Stimulated activated CD4-positive, alpha-beta T cell treated with anti-CD3 and anti-CD28 coated beads, Interleukin-2, amount 100 ng/mL, for 4 hours (primary cell): ENCODE data around the gene ABCG8.

ENCODE experiments used
- DNase-seq: peaks from one replicate; pipeline ENCODE4 v3.0.0-alpha.2; 2020; ENCODE audit warnings: low read depth

Gene ABCG8

DNA sequence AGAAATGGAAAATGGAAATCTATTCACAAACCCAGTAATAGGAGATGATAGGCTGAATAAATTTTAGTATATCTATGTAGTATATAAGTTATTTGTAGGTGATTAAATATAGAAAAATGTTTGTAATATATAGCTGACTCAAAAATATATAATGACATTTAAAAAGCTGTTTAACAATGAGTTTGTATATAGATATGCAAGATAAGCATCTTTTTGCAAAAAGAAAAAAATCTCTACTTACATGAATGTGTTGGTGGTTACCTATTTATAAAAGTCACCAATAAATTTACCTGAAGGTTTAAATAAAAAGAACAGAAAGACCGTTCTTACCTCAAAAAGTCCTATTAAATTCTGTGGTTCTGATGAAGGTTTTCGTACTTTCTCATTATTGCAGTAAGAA lies 85.7 kb downstream of the ABCG8 start:
- no peak for DNase-seq

DNA sequence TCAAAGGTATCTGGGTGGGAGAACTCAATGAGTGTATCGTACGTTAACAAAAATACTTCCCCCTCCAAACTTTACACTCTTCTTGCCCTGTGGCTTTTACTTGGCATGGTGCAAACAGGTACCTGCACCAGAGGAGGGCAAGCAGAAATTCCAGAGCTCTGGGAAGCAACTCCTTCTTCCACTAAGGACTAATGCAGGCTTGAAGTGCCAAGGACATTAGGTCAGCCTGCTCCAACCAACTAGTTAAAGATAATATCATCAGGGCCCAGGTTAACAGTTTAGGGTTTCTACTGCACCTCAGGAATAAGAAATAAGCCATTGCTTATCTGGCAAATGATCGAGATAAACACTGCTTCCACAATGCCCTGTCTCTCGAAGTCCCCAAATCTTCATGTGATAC lies 86.7 kb downstream of the ABCG8 start:
- no peak for DNase-seq

DNA sequence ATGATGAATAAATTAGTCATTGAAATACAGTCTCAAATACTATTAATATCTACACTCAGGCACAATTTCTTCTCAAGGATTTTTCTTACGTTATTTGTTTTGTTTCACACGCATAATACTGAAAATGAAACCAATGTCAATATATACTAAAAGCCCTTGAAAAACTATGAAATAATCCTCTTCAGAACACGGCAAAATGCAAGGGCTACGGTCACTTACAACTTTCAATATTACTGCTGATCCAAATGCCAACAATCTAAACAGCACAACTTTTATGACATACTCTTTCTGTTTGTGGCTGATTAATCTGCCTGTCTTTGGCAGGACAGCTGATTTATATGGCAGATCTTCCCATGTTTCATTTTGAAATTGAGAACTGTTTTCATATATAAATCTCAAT lies 88.7 kb downstream of the ABCG8 start:
- DNase-seq: no peak

DNA sequence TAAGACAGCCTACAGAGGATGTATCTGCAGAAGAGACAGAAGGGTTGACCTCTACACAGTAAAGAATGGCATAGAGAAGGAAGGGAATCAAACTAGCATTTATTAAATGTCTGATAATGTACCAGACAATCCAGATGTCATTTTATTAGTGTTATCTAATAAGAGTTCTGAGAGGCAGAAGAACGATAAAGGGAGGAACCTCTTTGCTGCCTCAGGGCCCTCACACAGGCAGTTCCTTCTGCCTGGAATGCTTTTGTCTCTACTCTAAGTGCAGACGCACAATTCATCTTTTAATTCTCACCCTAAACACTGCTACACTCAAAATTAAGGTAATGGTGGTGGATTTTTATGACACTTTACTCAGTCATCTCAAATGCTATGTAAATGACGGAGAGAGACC lies 92.5 kb downstream of the ABCG8 start:
- no peak for DNase-seq
